Measurements from ENCODE around the gene RNU6-1. TPM values are rescaled to one million over a fixed set of nuclear protein-coding genes. Genes with fewer than 3 reads are reported as not detected.

Gene RNU6-1
- total RNA-seq, 2 donors from 2014 or later: not detected

DNA sequence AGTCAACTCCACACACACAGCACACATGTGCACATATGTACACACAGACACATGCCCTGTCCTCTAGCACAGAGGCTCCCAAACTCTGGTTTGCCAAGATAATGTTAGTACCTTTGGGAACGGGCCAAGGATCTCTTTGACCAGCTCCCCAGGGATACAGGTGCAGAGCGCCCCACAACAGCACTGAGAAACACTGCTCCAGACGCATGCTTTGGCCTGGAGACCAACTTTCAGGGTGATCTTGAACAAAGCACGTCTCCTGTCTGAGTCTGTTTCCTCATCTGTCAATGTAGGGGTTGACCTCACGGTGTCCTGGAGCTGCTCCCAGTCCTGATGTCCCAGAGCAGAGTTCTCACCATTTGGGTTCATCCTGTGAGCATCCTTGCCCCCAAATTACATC lies 30.4 kb downstream of the RNU6-1 start:
- intact Hi-C loops (cut with DNase I): no loop called here
- DNase-seq: no peak
- no peak for ATAC-seq

DNA sequence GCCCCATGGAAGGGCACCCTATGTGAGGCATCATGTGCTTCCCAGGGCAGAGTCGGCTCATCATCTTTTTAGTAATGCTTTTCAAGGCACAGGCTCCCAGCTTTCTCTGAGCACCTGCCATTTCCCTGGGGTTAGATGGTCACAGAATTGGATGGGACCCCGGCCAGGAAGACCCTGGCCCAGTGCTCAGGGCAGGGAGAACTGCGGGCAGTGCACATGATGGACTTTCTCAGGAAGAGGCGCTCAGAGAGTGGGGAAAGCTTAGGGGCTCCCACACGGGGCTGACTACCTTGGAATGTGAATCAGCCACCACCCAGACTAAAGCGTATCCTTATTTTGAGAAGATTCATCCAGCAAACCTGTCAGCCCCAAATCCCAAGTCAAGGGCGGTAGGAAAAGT lies 31.0 kb downstream of the RNU6-1 start:
- no peak for DNase-seq
- intact Hi-C loops (cut with DNase I): no loop called here
- ATAC-seq: no peak

DNA sequence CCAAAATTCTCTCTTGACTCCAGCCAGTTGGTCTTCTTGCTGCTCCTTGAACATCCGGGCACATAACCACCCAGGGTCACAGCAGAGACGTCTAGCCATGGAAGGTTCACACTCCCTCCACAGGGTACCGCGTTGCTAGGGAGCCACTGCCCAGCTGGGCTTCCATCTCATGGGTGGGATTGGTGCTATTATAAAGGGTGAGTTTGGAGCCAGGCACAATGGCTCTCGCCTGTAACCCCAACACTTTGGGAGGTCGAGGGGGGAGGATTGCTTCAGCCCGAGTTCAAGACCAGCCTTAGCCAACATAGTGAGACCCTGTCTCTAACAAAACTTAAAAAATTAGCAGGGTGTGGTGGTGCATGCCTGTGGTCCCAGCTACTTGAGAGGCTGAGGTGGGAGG lies 32.0 kb downstream of the RNU6-1 start:
- intact Hi-C loops (cut with DNase I): no loop called here
- DNase-seq (no peak), ATAC-seq (no peak)

DNA sequence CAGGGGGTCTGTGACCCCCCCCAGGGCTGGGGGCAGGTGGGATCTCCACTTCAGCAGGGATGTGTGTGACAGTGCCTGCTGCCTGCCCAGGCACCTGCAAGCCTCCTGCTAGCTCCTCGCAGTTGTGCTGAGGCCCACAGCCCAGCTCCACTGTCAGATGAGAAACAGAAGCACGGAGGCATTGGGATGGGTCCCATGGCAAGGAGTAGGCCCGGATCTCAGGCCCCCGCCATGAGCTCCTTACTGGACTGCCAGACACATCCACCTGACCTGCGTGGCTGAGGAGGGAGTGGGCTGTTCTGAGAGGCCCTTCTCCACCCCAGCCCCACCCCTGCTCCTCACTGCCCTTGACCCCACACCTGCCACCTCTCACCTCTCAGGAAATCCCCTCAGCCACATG lies 32.7 kb downstream of the RNU6-1 start:
- intact Hi-C loops (cut with DNase I): no loop called here
- no peak for DNase-seq
- no peak for ATAC-seq

DNA sequence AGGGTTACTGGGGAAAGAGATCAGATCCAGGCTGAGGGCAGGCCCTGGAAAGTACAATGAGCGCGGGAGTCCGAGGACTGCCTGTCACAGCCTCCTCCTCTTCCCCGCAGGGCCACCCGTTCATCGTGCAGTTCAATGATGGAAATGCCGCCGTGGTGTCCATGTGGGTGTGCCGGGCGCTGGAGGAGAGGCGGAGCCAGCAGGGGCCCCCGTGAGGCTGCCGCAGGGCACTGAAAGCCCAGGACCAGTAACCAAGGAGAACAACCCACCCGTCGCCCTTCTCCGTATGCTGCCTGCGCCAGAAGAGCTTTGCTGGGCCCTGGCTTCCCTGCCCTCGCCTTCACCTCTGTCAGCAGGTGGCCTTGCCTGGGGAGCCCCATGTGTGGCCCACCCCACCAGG lies 33.3 kb downstream of the RNU6-1 start:
- intact Hi-C loops (cut with DNase I): no loop called here
- ATAC-seq (no peak), DNase-seq (no peak)

DNA sequence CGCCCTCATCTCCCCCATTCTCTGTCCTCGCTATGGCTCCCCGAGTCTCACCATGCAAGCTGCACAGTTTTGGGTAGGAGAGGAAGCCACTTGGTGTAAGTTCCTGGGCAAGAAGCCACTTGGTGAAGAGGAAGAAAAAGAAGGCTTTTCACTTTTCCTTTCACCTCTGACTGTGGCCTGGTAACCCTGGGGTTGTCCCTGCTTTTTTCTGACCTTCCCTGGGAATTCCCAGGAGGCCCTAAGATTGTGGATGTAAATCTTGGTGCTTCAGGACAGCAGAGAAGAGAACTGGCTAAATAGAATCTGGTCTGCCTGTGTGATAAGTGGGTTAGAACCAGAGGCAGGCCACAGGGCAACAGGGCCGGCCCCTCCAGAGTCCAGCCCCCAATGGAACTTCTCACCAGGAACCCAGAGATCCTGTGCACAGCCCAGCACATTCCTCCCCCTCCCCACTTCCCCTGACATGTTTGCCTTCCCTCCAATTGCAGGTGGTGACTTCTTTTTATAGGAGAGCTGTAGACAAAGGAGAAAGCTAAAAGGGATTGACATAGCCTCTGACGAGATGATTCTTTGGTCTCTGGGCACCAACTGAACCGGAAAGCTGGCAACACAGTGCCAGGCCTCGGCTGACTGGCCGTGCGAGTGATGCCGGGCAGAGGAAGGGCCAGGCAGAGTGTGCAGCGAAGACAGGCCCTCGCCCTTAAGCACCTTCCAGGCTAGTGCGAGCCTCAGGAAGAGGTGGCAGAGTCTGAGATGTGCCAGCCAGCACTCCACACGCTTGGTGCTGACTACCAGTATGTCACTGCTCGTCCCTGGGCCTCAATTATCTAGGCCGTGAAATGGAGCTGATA lies 34.0 kb downstream of the RNU6-1 start:
- ATAC-seq (no peak), DNase-seq (no peak)
- intact Hi-C loops (cut with DNase I): no loop called here

DNA sequence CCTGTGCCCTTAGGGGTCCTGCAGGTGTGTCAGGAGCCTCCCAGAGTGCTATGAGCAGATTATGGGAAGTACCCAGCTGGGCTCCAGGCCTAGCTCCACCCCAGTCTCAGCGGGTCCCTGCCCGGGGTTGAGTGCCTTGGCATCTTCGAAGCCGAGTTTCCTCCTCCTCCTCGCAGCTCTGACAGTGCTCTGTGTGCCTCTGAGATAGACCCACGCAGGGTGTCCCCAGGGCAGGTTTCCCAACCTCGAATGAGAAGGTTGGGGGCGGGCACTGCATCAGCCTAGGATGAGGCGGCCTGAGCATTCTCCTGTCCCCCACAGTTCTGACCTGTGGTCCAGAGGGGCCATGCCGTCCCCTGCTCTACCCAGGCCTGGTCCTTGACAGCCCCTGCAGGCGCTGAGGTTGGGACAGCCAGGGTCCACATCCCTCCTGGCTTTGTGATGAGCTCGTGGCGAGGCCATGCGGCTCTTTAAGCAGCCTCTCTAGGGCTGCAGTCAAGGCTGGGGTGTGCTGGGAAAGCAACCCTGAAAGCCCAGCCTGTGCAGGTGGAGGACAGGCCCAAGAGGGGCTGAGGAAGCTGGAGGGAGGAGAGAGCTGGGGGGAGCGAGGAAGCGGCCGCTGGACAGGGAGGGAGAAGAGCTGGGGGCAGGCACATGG lies 34.7 kb downstream of the RNU6-1 start:
- ATAC-seq (no peak), DNase-seq (no peak)
- intact Hi-C loops (cut with DNase I): no loop called here

DNA sequence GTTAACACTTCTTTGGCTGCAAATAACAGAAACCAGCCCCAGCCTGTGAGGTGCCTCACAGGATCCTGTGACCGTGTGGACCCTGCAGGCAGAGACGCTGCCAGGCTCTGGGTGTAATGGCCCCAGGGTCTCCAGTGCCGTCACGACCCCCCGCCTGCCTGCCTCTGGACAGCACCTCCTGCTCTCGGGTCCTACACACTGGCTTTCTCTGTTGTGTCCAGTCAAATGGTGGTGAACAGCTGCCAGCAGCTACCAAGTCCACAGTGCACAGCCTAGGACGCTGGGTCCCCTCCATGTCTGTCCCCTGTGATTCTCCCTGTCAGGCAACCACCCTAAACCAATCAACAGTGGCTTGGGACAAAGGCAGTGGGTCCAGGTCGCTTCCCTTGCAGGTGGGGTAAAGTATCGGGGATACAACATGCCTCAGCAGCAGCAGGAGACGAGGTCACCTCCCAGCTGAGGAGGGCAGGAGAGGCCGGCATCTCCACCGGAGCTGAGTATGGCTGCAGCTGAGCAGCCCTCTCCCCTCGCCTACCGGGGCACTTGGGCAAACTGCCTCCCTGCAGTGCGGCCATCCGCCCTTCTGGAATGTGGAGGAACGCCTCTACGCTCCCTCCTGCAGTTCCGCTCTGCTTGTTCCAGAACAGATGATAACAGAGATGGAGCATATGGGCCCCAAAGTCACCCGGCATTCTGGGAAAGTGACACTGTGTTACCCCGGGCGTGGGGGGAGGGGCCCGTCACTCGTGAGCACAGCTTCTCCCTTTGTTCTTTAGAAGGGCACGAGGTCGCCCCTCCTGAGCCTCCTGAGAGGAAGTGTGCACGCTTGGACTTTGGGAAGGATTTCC lies 35.6 kb downstream of the RNU6-1 start:
- intact Hi-C loops (cut with DNase I): no loop called here
- no peak for DNase-seq
- no peak for ATAC-seq

DNA sequence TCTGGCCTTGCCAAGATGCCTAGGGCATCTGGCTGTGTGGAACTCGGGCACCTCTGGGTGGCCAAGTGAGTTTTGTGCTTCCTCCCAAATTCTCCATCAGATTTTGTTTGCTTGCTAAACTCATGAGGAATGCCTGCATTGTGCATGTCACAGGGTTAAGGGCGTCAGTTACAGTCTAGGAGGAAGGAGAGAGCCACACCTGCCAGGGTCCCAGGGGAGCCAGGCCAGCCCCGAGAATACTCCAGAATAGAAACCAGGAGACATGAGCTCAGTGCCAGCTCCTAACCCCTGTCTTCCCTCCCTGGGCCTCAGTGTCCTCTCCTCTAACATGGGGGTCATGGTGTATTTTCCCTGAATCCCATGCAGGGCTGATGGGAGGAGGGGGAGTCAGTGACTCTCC lies 36.5 kb downstream of the RNU6-1 start:
- ATAC-seq: no peak
- intact Hi-C loops (cut with DNase I): no loop called here
- no peak for DNase-seq

DNA sequence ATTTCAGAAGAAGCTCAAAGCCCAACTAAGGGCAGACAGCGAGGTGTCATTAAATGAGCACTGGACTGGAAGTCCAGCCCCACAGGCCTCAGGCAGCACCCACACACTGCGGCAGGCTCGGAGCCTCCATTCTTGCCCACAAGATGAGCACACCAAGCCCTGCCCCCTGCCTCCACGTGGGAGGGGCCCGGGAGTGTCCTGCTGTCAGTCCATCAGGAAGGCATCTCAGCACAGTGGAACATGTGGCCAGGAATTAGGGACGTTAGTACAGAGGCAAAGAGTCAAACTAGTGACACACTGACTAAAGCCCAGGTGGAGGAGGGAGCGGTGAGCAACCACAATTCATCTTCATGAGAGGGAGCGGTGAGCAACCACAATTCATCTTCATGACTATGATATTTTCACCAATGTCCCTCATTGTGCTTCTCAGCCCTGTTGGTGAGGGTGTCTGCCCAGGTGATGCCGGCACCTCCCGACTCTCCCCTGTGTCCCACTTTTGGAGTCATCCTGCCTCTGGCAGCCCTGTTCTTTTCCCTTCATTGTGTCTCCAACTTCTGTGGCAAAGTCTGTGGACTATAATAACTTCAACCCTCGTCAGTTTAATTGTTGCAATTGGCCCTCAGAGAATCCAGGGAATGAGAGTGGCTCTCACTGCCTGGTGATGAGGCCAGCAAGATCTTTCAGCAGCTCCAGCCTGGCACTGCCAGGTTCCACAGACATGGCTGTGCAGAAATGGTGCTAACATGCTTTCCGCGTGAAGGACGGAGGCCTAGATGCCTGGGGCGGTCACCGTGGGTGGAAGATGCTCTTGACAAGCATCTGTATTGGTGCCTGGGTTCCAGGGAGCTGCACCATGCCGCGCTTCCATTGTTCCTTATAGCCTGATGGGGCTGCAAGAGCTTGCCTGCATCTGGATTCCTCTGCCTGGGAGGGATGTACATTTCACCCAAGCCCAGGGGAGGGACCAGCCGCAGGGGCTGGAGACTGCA lies 37.6 kb downstream of the RNU6-1 start:
- ATAC-seq (no peak), DNase-seq (no peak)
- intact Hi-C loops (cut with DNase I): no loop called here

DNA sequence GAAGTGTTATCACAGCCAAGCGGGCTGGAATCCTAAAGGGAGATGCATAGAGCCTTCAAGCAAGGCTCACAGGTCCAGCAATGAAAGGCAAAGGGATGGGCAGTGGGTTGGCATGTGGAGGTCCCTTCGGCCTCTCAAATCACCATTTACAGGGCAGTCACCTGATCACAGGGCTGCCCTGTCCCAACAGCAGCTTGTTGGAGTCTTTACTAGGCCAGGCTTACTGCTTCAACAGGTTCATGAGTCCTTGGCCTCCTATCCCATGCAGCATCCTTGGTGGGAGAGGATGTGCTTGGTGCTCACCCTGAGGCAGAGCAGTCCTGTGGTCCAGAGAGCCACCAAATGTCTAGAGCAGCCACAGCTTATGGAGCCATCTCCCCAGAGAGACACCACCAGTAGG lies 38.7 kb downstream of the RNU6-1 start:
- ATAC-seq (no peak), DNase-seq (no peak)
- intact Hi-C loops (cut with DNase I): no loop called here

DNA sequence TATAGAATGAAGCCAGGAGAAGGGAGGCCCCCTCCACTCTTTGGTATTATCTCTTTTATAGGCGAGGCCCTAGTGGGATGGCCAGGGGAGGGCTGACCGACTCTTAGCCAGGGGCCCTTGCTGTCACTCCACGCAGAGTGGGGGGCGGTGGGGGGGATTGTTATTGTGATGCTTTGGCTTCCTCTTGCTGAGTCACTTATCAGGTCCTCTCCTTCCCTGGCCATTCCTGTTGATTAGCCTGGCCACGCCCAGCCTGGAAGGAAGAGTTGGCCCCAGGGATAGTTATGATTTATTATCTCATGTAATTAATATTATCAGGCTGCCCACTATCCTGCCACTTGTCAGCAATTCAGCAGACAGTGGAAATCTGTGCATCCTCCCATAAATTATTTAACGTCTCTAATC lies 40.0 kb downstream of the RNU6-1 start:
- ATAC-seq (no peak), DNase-seq (no peak)
- intact Hi-C loops (cut with DNase I): no loop called here

DNA sequence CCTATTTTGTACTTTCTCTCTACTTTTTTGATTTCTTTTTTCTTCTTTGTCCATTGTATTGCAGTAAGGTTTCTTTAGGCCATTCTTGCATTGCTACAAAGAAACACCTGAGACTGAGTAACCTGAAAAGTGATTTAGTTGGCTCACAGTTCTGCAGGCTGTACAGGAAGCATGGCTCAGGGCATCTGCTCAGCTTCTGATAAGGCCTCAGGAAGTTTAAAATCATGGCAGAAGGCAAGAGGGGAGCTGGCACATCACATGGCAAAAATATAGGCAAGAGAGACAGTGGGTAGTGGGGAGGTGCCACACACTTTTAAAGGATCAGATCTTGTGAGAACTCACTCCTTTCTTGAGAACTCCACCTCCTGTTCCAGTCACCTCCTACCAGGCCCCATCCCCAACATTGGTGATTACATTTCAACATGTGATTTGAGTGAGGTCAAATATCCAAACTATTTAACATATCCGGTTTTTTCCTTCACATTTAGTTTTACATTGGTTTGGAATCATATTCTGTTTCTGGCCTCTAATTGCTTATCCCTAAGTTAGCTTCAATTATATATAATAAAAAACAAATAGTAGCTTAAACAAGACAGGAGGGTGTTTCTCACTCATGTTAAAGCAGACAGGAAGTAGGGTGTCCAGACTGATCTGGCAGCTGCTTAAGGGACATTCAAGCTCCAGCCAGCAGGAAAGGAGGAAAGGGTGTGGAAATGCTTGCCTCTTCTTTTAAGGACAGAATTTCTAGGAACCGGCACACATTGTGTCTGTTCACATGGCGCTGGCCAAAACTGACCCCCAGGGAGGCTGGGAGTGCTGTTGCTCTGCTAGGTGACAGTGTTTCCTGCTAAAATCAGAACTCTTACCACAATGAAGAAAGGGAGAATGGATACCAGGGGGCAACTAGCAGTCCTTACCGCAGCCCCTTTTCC lies 43.4 kb downstream of the RNU6-1 start:
- no peak for ATAC-seq
- no peak for DNase-seq
- intact Hi-C loops (cut with DNase I): no loop called here

DNA sequence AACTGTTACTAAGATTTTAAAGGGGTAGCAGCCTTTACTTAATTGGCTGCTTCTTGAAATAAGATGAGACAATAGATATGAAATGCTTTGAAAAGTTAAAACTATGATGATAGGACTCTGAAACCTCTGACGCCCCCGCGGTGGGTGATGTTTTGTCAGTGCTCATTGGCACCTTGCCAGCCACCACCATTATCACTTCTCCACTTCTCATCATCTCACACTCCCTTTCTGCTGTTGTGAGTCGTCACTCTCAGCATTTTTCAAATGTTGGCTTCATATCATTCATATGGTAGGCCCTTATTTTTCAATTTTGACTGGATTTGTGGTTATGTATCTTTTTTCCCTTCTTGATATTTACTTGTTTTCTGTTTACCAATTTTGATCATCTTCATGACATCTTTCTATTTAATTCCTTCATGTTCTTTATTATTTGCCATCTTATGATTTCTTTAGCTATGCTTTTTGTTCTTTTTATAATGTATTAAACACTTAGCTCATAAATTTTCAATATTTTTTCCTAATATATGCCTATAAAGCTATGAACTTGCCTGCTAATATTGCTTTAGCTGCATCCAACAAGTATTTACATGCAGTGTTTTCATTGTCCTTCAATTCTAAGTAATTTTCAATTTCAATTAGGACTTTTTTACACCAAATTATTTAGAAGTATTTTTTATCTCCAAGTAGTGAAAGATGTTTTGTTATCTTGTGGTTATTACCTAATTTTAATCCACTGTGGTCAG lies 44.8 kb downstream of the RNU6-1 start:
- DNase-seq (no peak), ATAC-seq (no peak)
- intact Hi-C loops (cut with DNase I): no loop called here

DNA sequence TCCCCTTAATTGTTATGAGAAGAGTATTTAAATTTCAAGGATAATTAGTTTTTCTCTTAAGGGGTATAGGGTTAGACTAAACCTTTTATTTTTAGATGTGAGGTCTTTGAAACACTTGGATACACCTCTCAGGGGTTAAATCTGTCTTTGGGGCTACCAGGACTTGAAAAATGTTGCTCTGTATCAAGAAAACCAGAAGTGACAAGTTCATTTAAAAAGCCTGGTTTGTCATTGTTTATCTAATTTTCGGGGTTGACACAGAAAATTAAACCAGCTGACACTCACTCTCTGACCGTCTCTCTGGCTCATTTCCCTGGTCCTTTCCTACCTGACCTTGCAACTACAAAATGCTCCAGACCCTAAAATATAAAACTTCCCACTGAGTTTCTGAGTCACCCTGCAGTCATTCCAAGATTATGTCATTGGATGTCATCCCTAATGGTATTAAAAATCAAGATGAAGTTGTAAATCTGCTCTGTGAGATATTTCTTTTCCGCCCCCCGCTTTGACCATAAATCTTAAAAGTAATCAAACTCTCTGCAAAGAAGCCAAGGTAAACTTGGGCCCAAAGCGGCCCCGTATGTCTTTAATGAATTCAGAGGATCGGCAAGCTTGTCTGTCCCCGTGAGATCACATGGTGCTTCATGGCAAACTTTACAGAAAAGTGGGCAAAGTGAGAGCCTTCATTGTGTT lies 47.4 kb downstream of the RNU6-1 start:
- no peak for DNase-seq
- ATAC-seq: no peak
- intact Hi-C loops (cut with DNase I): no loop called here

DNA sequence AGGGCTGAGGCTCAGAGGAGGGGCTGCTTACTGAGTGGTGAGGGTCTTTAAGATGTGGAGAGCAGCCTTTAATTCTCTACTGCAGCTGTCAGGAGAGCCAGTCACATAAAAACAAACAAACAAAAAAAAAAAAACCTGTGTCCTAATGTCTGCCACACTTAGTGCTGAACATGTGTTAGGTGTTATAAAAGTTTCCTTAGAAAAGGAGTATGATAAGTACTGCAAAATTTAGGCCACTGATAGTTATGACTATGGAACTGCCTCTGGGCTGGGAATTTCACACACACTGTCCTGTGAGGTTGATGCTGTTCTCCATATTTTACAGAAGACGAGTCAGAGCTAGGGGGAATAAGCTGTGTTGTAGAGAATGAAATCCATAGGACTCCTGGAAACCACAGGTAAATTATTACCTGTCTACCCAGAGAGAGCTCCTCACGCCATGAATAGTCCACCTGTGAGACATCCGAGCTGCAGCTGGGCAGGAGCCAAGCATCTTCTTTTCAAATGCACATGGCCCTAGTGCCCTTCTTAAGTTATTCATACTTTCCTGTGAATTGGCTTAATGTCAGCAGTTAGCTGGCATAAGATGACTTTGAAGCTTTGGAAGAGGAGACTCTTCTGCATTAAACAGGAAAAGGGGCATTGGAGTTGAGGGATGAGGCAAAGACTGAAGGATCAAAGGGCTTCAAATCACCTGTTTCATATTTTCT lies 49.1 kb downstream of the RNU6-1 start:
- ATAC-seq (no peak), DNase-seq (no peak)
- intact Hi-C loops (cut with DNase I): no loop called here

Measured in left cardiac atrium (tissue), 4 donors.